ENCODE data around the gene SGCD.
"Not testable (repeated sequence)": the region's sequence is repeated elsewhere in the genome, so short reads cannot be mapped to it uniquely, and the experiment has no call there.

The SGCD gene

DNA sequence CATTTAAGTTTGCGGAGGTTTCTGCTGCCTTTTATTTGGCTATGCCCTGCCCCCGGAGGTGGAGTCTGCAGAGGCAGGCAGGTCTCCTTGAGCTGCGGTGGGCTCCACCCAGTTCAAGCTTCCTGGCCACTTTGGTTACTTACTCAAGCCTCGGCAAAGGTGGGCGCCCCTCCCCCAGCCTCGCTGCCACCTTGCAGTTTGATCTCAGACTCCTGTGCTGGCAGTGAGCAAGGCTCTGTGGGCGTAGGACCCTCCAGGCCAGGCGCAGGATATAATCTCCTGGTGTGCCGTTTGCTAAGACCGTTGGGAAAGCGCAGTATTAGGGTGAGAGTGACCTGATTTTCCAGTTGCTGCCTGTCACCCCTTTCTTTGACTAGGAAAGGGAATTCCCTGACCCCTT lies 283.6 kb downstream of the SGCD start:
- not testable (repeated sequence) for H3K4me3 ChIP-seq (ENCODE audit: low read length); H3K9ac ChIP-seq (ENCODE audit: low read length); H3K36me3 ChIP-seq (ENCODE audit: control insufficient read depth, insufficient read depth, low read length); H3K4me1 ChIP-seq (ENCODE audit: control insufficient read depth, insufficient read depth, low read length); H3K27ac ChIP-seq (ENCODE audit: low read depth, low read length); H3K27me3 ChIP-seq (ENCODE audit: control insufficient read depth, insufficient read depth, low read length)

GRCh38 chr5:156615901-156616300 lies 288.9 kb downstream of the SGCD start:
- no peaks in the 10 kb centered on the region for H3K4me1 ChIP-seq (ENCODE audit: control insufficient read depth, insufficient read depth, low read length)
- no peak overlapping the region for H3K27ac ChIP-seq (ENCODE audit: low read depth, low read length)
- H3K4me3 ChIP-seq (ENCODE audit: low read length), result no peak overlapping the region
- H3K27me3 ChIP-seq (ENCODE audit: control insufficient read depth, insufficient read depth, low read length), result no peaks in the 10 kb centered on the region
- H3K36me3 ChIP-seq (ENCODE audit: control insufficient read depth, insufficient read depth, low read length), result no peaks in the 10 kb centered on the region
- H3K9ac ChIP-seq (ENCODE audit: low read length), result no peak overlapping the region

DNA sequence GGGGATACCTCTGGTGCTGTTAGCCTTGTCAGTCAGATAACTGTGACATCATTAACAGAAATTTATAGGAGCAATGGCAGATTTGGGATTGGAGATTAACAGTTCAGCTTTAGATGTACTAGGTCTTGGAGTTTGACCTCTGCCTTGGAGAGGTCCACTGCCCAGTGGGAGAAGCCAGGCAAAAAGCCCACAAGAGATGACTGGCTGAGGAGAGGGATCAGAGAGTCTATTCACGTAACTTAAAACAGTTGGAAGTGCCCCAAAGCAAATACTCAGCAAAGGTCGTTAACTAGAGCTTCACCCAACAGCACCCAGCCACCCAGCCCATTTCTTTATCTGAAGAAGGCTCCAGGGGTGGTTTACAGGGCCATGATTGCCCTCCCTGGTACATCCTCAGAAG lies 290.5 kb downstream of the SGCD start:
- Histone ChIP-seq H3K27ac (ENCODE audit: low read depth, low read length) (no peak overlapping the region), H3K4me3 (ENCODE audit: low read length) (no peak overlapping the region), H3K9ac (ENCODE audit: low read length) (no peak overlapping the region), H3K36me3 (ENCODE audit: control insufficient read depth, insufficient read depth, low read length) (no peaks in the 10 kb centered on the region), H3K27me3 (ENCODE audit: control insufficient read depth, insufficient read depth, low read length) (no peaks in the 10 kb centered on the region), H3K4me1 (ENCODE audit: control insufficient read depth, insufficient read depth, low read length) (no peaks in the 10 kb centered on the region)

DNA sequence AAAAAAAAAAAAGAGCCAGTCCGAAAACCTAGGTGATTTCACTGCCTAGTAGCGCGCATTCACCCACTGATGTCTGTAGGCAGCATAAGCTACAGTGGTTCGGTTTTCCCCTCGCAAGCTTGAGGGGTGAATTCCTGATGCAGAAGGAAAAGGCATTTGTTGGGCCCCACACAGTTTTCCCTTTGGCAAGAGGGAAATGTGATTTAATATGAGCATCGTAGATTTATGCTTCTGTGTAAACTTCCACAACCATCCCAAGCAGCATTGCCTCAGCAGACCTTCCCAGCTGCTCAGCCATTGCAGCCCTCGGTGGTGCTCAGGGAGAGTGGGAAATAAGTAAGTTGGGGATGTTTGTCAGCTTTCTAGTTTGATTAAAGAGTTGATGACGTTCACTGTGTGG lies 291.6 kb downstream of the SGCD start:
- Histone ChIP-seq H3K9ac (ENCODE audit: low read length) (no peak overlapping the region), H3K36me3 (ENCODE audit: control insufficient read depth, insufficient read depth, low read length) (no peaks in the 10 kb centered on the region), H3K27ac (ENCODE audit: low read depth, low read length) (no peak overlapping the region), H3K4me1 (ENCODE audit: control insufficient read depth, insufficient read depth, low read length) (no peaks in the 10 kb centered on the region), H3K4me3 (ENCODE audit: low read length) (no peak overlapping the region), H3K27me3 (ENCODE audit: control insufficient read depth, insufficient read depth, low read length) (no peaks in the 10 kb centered on the region)

GRCh38 chr5:156621719-156622118 lies 294.8 kb downstream of the SGCD start:
- Histone ChIP-seq H3K27me3 (ENCODE audit: control insufficient read depth, insufficient read depth, low read length) (no peaks in the 10 kb centered on the region), H3K4me1 (ENCODE audit: control insufficient read depth, insufficient read depth, low read length) (no peaks in the 10 kb centered on the region), H3K4me3 (ENCODE audit: low read length) (no peak overlapping the region), H3K9ac (ENCODE audit: low read length) (no peak overlapping the region), H3K36me3 (ENCODE audit: control insufficient read depth, insufficient read depth, low read length) (no peaks in the 10 kb centered on the region), H3K27ac (ENCODE audit: low read depth, low read length) (no peak overlapping the region)

- H3K9ac ChIP-seq (ENCODE audit: low read length), result no peak overlapping the region
- no peak overlapping the region for H3K4me3 ChIP-seq (ENCODE audit: low read length)
- H3K36me3 ChIP-seq (ENCODE audit: control insufficient read depth, insufficient read depth, low read length), result no peaks in the 10 kb centered on the region
- no peaks in the 10 kb centered on the region for H3K27me3 ChIP-seq (ENCODE audit: control insufficient read depth, insufficient read depth, low read length)
- no peaks in the 10 kb centered on the region for H3K4me1 ChIP-seq (ENCODE audit: control insufficient read depth, insufficient read depth, low read length)
- no peak overlapping the region for H3K27ac ChIP-seq (ENCODE audit: low read depth, low read length)
Measured at GRCh38 chr5:156623381-156624040, 296.5 kb downstream of the SGCD start.

DNA sequence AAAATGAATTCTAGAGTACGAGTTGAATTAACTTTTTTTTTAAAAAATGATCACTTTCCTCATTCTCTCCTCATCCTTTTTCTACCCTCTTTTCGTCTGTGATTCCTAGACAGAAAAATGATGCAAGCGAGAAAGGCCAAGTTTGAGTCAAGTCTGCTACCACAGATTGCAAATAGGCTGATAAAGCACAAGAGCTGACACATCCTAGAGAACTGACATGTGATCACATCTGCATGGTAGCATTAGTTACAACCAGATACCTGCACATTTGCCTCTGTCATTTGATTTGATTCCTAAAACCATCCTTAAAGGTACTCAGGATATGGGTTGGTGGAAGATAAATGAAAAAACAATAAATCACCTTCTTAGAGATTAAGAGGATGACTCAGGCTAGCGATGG lies 297.7 kb downstream of the SGCD start:
- no peaks in the 10 kb centered on the region for H3K27me3 ChIP-seq (ENCODE audit: control insufficient read depth, insufficient read depth, low read length)
- H3K4me3 ChIP-seq (ENCODE audit: low read length), result no peak overlapping the region

DNA sequence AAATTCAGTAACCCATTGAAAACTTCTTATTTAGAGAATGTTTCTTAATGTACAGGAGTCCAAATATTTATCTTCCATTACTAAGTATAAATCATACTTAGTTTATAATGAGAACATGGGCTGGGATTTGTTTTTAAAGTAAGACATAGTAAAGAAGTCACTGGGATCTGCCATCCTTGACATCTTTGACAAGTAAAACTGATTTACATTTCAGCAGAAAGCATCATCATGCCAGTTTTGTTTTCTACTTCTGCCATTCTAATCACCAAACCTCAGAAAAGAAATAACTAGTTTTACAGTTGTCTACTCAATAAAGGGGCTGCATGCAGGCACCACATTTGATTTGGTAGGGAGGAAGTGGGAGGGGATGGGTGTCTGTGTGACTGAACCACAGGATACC lies 301.5 kb downstream of the SGCD start:
- Histone ChIP-seq H3K4me1 (ENCODE audit: control insufficient read depth, insufficient read depth, low read length) (no peaks in the 10 kb centered on the region), H3K36me3 (ENCODE audit: control insufficient read depth, insufficient read depth, low read length) (no peaks in the 10 kb centered on the region), H3K27me3 (ENCODE audit: control insufficient read depth, insufficient read depth, low read length) (no peaks in the 10 kb centered on the region)

More for the DNA sequence above, 297.7 kb downstream of the SGCD start:
- Histone ChIP-seq H3K9ac (ENCODE audit: low read length) (no peak overlapping the region), H3K27ac (ENCODE audit: low read depth, low read length) (no peak overlapping the region), H3K36me3 (ENCODE audit: control insufficient read depth, insufficient read depth, low read length) (no peaks in the 10 kb centered on the region), H3K4me1 (ENCODE audit: control insufficient read depth, insufficient read depth, low read length) (no peaks in the 10 kb centered on the region)

DNA sequence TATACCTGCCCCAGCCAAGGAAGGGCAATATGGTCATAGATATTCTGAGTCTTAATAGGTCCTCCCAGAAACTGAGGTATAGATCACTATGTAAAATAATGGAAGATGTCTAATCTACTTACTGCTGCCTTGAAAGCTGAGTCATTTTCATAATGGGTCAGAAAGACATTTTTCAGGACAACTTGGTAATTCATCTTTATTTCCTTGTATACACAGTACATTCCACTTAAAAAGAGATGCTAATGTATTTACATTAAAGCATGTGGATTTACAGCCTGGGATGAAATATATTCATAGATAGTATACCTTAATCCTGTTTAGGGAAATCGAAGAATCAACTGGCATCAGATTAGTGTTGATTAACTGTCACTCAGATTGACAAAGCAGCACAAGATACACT lies 304.0 kb downstream of the SGCD start:
- H3K27me3 ChIP-seq (ENCODE audit: control insufficient read depth, insufficient read depth, low read length), result no peaks in the 10 kb centered on the region
- H3K36me3 ChIP-seq (ENCODE audit: control insufficient read depth, insufficient read depth, low read length), result no peaks in the 10 kb centered on the region
- no peak overlapping the region for H3K9ac ChIP-seq (ENCODE audit: low read length)
- H3K4me3 ChIP-seq (ENCODE audit: low read length), result no peak overlapping the region
- no peaks in the 10 kb centered on the region for H3K4me1 ChIP-seq (ENCODE audit: control insufficient read depth, insufficient read depth, low read length)
- no peak overlapping the region for H3K27ac ChIP-seq (ENCODE audit: low read depth, low read length)

More for the DNA sequence above, 301.5 kb downstream of the SGCD start:
- Histone ChIP-seq H3K27ac (ENCODE audit: low read depth, low read length) (no peak overlapping the region), H3K9ac (ENCODE audit: low read length) (no peak overlapping the region), H3K4me3 (ENCODE audit: low read length) (no peak overlapping the region)

DNA sequence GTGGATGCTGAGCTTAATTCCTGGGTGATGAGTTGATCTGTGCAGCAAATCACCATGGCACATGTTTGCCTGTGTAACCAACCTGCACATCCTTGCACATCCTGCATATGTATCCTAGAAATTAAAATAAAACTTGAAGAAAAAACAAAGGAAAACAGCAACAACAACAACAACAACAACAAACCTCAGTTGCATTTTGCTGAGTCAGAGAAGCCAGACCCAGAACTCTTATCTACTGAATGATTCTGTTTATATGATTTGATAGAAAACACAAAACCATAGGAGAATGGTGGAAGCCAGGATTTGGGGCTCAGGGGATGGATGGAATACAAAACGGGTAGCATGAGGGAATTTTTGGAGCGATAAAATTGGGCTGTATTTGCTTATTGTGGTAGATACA lies 307.3 kb downstream of the SGCD start:
- Histone ChIP-seq H3K36me3 (ENCODE audit: control insufficient read depth, insufficient read depth, low read length) (no peaks in the 10 kb centered on the region), H3K4me1 (ENCODE audit: control insufficient read depth, insufficient read depth, low read length) (no peaks in the 10 kb centered on the region), H3K4me3 (ENCODE audit: low read length) (no peak overlapping the region), H3K27me3 (ENCODE audit: control insufficient read depth, insufficient read depth, low read length) (no peaks in the 10 kb centered on the region), H3K9ac (ENCODE audit: low read length) (no peak overlapping the region), H3K27ac (ENCODE audit: low read depth, low read length) (no peak overlapping the region)

DNA sequence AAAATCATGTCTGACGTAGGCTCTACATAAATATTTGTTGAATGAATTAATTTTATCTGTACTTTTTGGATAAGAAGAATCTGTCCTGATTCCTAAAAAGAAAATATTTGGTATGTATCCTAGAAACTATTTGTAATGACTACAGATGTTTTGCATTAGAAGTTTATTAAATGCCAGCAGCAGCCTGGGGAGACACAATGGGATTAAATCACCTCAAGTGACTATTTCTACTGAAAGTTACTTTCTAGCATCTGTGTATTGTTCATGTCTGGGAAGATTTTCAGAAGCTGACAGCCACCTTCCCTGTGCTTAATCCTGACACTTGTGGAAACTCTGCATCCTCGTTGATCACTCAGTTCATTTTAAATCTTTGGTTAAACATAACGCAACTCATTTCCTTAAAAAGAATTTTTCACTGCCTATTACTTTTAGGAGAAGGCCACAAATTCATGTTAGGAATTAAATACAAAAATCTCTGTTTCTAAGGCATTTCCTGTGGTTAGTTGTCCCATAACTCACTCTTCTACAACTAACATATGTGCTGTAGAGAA lies 313.8 kb downstream of the SGCD start:
- peak overlapping the region; percentile 20 for H3K27ac ChIP-seq (ENCODE audit: low read depth, low read length)
- no peak overlapping the region for H3K4me3 ChIP-seq (ENCODE audit: low read length)

DNA sequence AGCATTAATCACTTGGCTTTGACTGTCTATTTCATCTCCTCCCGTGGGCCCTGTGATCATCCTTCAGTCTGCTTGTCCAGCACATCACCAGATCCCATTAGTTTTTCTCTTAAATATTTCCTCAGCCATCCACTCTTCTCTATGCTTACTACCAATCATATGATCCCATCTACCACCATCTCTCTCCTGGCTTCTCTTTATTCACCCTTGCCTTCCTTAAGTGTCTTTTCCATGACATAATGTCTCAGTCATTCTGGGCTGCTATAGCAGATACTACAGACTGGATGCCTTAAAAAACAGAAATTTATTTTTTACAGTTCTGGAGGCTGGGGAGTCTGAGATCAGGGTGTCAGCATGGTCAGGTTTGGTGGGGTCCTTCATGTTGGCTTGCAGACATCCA lies 314.7 kb downstream of the SGCD start:
- Histone ChIP-seq H3K4me3 (ENCODE audit: low read length) (no peak overlapping the region), H3K9ac (ENCODE audit: low read length) (no peak overlapping the region), H3K36me3 (ENCODE audit: control insufficient read depth, insufficient read depth, low read length) (no peaks in the 10 kb centered on the region), H3K27me3 (ENCODE audit: control insufficient read depth, insufficient read depth, low read length) (no peaks in the 10 kb centered on the region), H3K4me1 (ENCODE audit: control insufficient read depth, insufficient read depth, low read length) (peaks cover 18% of the 10 kb centered on the region), H3K27ac (ENCODE audit: low read depth, low read length) (peak overlapping the region; percentile 45)

More for the DNA sequence above, 313.8 kb downstream of the SGCD start:
- Histone ChIP-seq H3K27me3 (ENCODE audit: control insufficient read depth, insufficient read depth, low read length) (no peaks in the 10 kb centered on the region), H3K4me1 (ENCODE audit: control insufficient read depth, insufficient read depth, low read length) (peaks cover 10% of the 10 kb centered on the region), H3K36me3 (ENCODE audit: control insufficient read depth, insufficient read depth, low read length) (no peaks in the 10 kb centered on the region), H3K9ac (ENCODE audit: low read length) (no peak overlapping the region)

GRCh38 chr5:156647034-156647451 lies 320.1 kb downstream of the SGCD start:
- Histone ChIP-seq H3K4me1 (ENCODE audit: control insufficient read depth, insufficient read depth, low read length) (peaks cover 16% of the 10 kb centered on the region), H3K36me3 (ENCODE audit: control insufficient read depth, insufficient read depth, low read length) (no peaks in the 10 kb centered on the region), H3K9ac (ENCODE audit: low read length) (no peak overlapping the region), H3K27ac (ENCODE audit: low read depth, low read length) (peak overlapping the region; percentile 80), H3K4me3 (ENCODE audit: low read length) (no peak overlapping the region), H3K27me3 (ENCODE audit: control insufficient read depth, insufficient read depth, low read length) (no peaks in the 10 kb centered on the region)

Data from rectal smooth muscle tissue (tissue), 1 donor.